AG04449 (cell line): ENCODE results near the gene WDFY3.

ENCODE experiments used
- CTCF ChIA-PET: fragments of 350-600 bp; formaldehyde crosslinking; extraction: SDS; loops from one replicate; lab custom pipeline; 2021; ENCODE audit warnings: antibody characterized with exemption; lab: Yijun Ruan, JAX
- POLR2A ChIA-PET: fragments of 400-600, 350-600 bp; formaldehyde crosslinking; extraction: SDS; loops from one replicate; lab custom pipeline; 2020; ENCODE audit warnings: antibody characterized with exemption, inconsistent platforms; lab: Yijun Ruan, JAX
- DNase-seq: peaks from one replicate; pipeline ENCODE4 v3.0.0-alpha.2; 2010; ENCODE audit warnings: low read depth, low spot score
- H3K4me3 ChIP-seq: 2 replicates; pipeline ENCODE4 v1.5.1; 2011; ENCODE audit warnings: low read depth, mild to moderate bottlenecking, control low read depth, low read length
- CTCF ChIP-seq: IDR thresholded peaks from one replicate; pipeline ENCODE4 v1.5.1; 2011; ENCODE audit warnings: mild to moderate bottlenecking, moderate library complexity, low read length, control low read depth, inconsistent platforms; ENCODE audit not compliant: insufficient read depth; ENCODE audit errors: missing control alignments

The WDFY3 gene

GRCh38 chr4:84778041-84778440 is 188.4 kb downstream of the WDFY3 start:
- POLR2A ChIA-PET = no interaction called here
- no peak for TF ChIP-seq CTCF

GRCh38 chr4:84767168-84767567 is 199.3 kb downstream of the WDFY3 start:
- POLR2A ChIA-PET = no interaction called here
- TF ChIP-seq CTCF = no peak
- no peak for DNase-seq
- H3K4me3 ChIP-seq = no peak overlapping the region
- CTCF ChIA-PET = interaction anchor here (1.3 to 3.8 kb wide), 2 partner anchors 14 to 17 kb away, joined by 3 to 28 read pairs; no protein-coding TSS in a partner anchor

More at GRCh38 chr4:84778041-84778440, 188.4 kb downstream of the WDFY3 start:
- DNase-seq = no peak
- no peak overlapping the region for H3K4me3 ChIP-seq
- CTCF ChIA-PET = interaction anchor here (1.1 kb wide), 1 partner anchor 193 kb away, joined by 4 read pairs; no protein-coding TSS in a partner anchor

GRCh38 chr4:84753321-84753972 is 213.0 kb downstream of the WDFY3 start:
- CTCF ChIA-PET = interaction anchor here (1.2 to 5.4 kb wide), 2 partner anchors 14 to 218 kb away, joined by 3 to 141 read pairs; no protein-coding TSS in a partner anchor
- no peak for DNase-seq
- no peak overlapping the region for H3K4me3 ChIP-seq
- TF ChIP-seq CTCF = no peak
- POLR2A ChIA-PET = no interaction called here

- TF ChIP-seq CTCF = no peak
- ChIA-PET POLR2A (no interaction called here), CTCF (interaction anchor here (3.1 to 5.4 kb wide), 5 partner anchors 11 to 220 kb away, joined by 23 to 141 read pairs (median 33); partner anchors contain the start of gene WDFY3)
- DNase-seq = no peak
- no peak overlapping the region for H3K4me3 ChIP-seq
These were observed 214.8 kb downstream of the WDFY3 start for GRCh38 chr4:84751707-84752106.

GRCh38 chr4:84750960-84751283 is 215.6 kb downstream of the WDFY3 start:
- ChIA-PET POLR2A (interaction anchor here (1.2 kb wide), 1 partner anchor 216 kb away, joined by 3 read pairs; the partner anchor contains the start of gene WDFY3), CTCF (interaction anchor here (0.6 to 5.4 kb wide), 28 partner anchors 11 to 248 kb away, joined by 3 to 141 read pairs (median 7); partner anchors contain the start of gene WDFY3)
- no peak overlapping the region for H3K4me3 ChIP-seq
- TF ChIP-seq CTCF = no peak
- DNase-seq = no peak

GRCh38 chr4:84750260-84750959 is 216.1 kb downstream of the WDFY3 start:
- peak; percentile 3 for DNase-seq
- POLR2A ChIA-PET = interaction anchor here (1.2 kb wide), 1 partner anchor 216 kb away, joined by 3 read pairs; the partner anchor contains the start of gene WDFY3

More at GRCh38 chr4:84750260-84750959, 216.1 kb downstream of the WDFY3 start:
- peak; percentile 33 for TF ChIP-seq CTCF
- no peak overlapping the region for H3K4me3 ChIP-seq
- CTCF ChIA-PET = interaction anchor here (0.6 to 5.4 kb wide), 43 partner anchors 10 to 249 kb away, joined by 3 to 141 read pairs (median 4); partner anchors contain the start of gene WDFY3
